ENCODE results near the gene SPATS2.
A peak's percentile ranks its signal among the peaks of the same experiment; 100 is the strongest.
"Not testable (repeated sequence)": the region's sequence is repeated elsewhere in the genome, so short reads cannot be mapped to it uniquely, and the experiment has no call there.

Gene SPATS2

GRCh38 chr12:49367381-49368239, at the start of gene SPATS2:
Gene SPATS2, plus strand, starts transcription at chr12:49367462. Its CDS starts 93,551 bp downstream, at chr12:49461013.
- Histone ChIP-seq H3K36me3 (ENCODE audit: insufficient read depth, low read length) (peaks cover 18% of the 10 kb centered on the region; the same call in 1 of the 2 replicates), H3K9me3 (ENCODE audit: low read depth, low read length) (no peaks in the 10 kb centered on the region), H3K27ac (peak within 1 kb of the TSS; percentile 96), H3K9ac (ENCODE audit: insufficient read length) (peak within 1 kb of the TSS; percentile 99), H3K4me3 (peak within 1 kb of the TSS; percentile 96)
- TF ChIP-seq EZH2 (IDR thresholded peaks at IDR 0.05), result no peak
- no peak; the same call in 1 of the 2 replicates for TF ChIP-seq POLR2AphosphoS5 (IDR thresholded peaks at IDR 0.05; ENCODE audit: borderline replicate concordance, low read depth, low read length)
- TF ChIP-seq FOXP2 (optimal IDR thresholded peaks at IDR 0.05; ENCODE audit: control extremely low read depth, extremely low read length, insufficient read depth), result no peak
- no peak for DNase-seq (ENCODE audit: low read depth, low spot score)

GRCh38 chr12:49320411-49321103, 46.7 kb upstream of the SPATS2 start:
- not testable (repeated sequence) for H3K9me3 ChIP-seq (ENCODE audit: low read depth, low read length); H3K27ac ChIP-seq; DNase-seq (ENCODE audit: low read depth, low spot score); H3K4me3 ChIP-seq; H3K9ac ChIP-seq (ENCODE audit: insufficient read length)
- H3K36me3 ChIP-seq (ENCODE audit: insufficient read depth, low read length), result peaks cover 13% of the 10 kb centered on the region

GRCh38 chr12:49322367-49322707, 44.9 kb upstream of the SPATS2 start:
- Histone ChIP-seq H3K4me3 (peak overlapping the region; percentile 99), H3K9ac (ENCODE audit: insufficient read length) (peak overlapping the region; percentile 87), H3K9me3 (ENCODE audit: low read depth, low read length) (no peaks in the 10 kb centered on the region), H3K27ac (peak overlapping the region; percentile 76; the same call in 1 of the 2 replicates), H3K36me3 (ENCODE audit: insufficient read depth, low read length) (peaks cover 31% of the 10 kb centered on the region)
- DNase-seq (ENCODE audit: low read depth, low spot score), result no peak
- no peak for TF ChIP-seq FOXP2 (optimal IDR thresholded peaks at IDR 0.05; ENCODE audit: control extremely low read depth, extremely low read length, insufficient read depth)
- no peak for TF ChIP-seq EZH2 (IDR thresholded peaks at IDR 0.05)
- TF ChIP-seq POLR2AphosphoS5 (IDR thresholded peaks at IDR 0.05; ENCODE audit: borderline replicate concordance, low read depth, low read length), result no peak

GRCh38 chr12:49322708-49323523, 44.3 kb upstream of the SPATS2 start, which contains the start of gene TROAP:
Gene TROAP, plus strand, starts transcription at chr12:49323255. Its CDS starts 354 bp downstream, at chr12:49323609.
- TF ChIP-seq POLR2AphosphoS5 (IDR thresholded peaks at IDR 0.05; ENCODE audit: borderline replicate concordance, low read depth, low read length) (peak; percentile 88), FOXP2 (optimal IDR thresholded peaks at IDR 0.05; ENCODE audit: control extremely low read depth, extremely low read length, insufficient read depth) (no peak)
- H3K4me3 ChIP-seq, result peak within 1 kb of the TSS; percentile 99
- DNase-seq (ENCODE audit: low read depth, low spot score), result peak; percentile 91

GRCh38 chr12:49323524-49324097, 43.7 kb upstream of the SPATS2 start:
- peak overlapping the region; percentile 96 for H3K9ac ChIP-seq (ENCODE audit: insufficient read length)
- DNase-seq (ENCODE audit: low read depth, low spot score), result no peak
- H3K36me3 ChIP-seq (ENCODE audit: insufficient read depth, low read length), result peaks cover 33% of the 10 kb centered on the region
- TF ChIP-seq POLR2AphosphoS5 (IDR thresholded peaks at IDR 0.05; ENCODE audit: borderline replicate concordance, low read depth, low read length) (no peak), FOXP2 (optimal IDR thresholded peaks at IDR 0.05; ENCODE audit: control extremely low read depth, extremely low read length, insufficient read depth) (no peak), EZH2 (IDR thresholded peaks at IDR 0.05) (no peak)
- peak overlapping the region; percentile 99 for H3K4me3 ChIP-seq
- H3K27ac ChIP-seq, result peak overlapping the region; percentile 71; the same call in 1 of the 2 replicates
- no peaks in the 10 kb centered on the region for H3K9me3 ChIP-seq (ENCODE audit: low read depth, low read length)

More at GRCh38 chr12:49322708-49323523, 44.3 kb upstream of the SPATS2 start, which contains the start of gene TROAP:
- Histone ChIP-seq H3K36me3 (ENCODE audit: insufficient read depth, low read length) (peaks cover 33% of the 10 kb centered on the region), H3K27ac (peak within 1 kb of the TSS; percentile 76; the same call in 1 of the 2 replicates), H3K9me3 (ENCODE audit: low read depth, low read length) (no peaks in the 10 kb centered on the region), H3K9ac (ENCODE audit: insufficient read length) (peak within 1 kb of the TSS; percentile 96)

- Histone ChIP-seq H3K4me3 (no peak overlapping the region), H3K36me3 (ENCODE audit: insufficient read depth, low read length) (peaks cover 52% of the 10 kb centered on the region), H3K27ac (no peak overlapping the region), H3K9me3 (ENCODE audit: low read depth, low read length) (no peaks in the 10 kb centered on the region), H3K9ac (ENCODE audit: insufficient read length) (no peak overlapping the region)
- TF ChIP-seq EZH2 (IDR thresholded peaks at IDR 0.05), result no peak
- no peak for TF ChIP-seq FOXP2 (optimal IDR thresholded peaks at IDR 0.05; ENCODE audit: control extremely low read depth, extremely low read length, insufficient read depth)
- TF ChIP-seq POLR2AphosphoS5 (IDR thresholded peaks at IDR 0.05; ENCODE audit: borderline replicate concordance, low read depth, low read length), result no peak
- no peak for DNase-seq (ENCODE audit: low read depth, low spot score)
These were observed 41.7 kb upstream of the SPATS2 start for GRCh38 chr12:49325606-49326005.

GRCh38 chr12:49327368-49327767, 39.9 kb upstream of the SPATS2 start:
- Histone ChIP-seq H3K9me3 (ENCODE audit: low read depth, low read length) (no peaks in the 10 kb centered on the region), H3K36me3 (ENCODE audit: insufficient read depth, low read length) (peaks cover 54% of the 10 kb centered on the region), H3K27ac (no peak overlapping the region), H3K9ac (ENCODE audit: insufficient read length) (no peak overlapping the region), H3K4me3 (no peak overlapping the region)
- TF ChIP-seq POLR2AphosphoS5 (IDR thresholded peaks at IDR 0.05; ENCODE audit: borderline replicate concordance, low read depth, low read length) (no peak), EZH2 (IDR thresholded peaks at IDR 0.05) (no peak), FOXP2 (optimal IDR thresholded peaks at IDR 0.05; ENCODE audit: control extremely low read depth, extremely low read length, insufficient read depth) (no peak)
- no peak for DNase-seq (ENCODE audit: low read depth, low spot score)

Measured in SK-N-MC (cell line).